Progenitor cell of endocrine pancreas (in vitro differentiated cells): ENCODE measurements around the gene INPP5D. TPM values are rescaled to one million over a fixed set of nuclear protein-coding genes. Genes with fewer than 3 reads are reported as not detected.

Experiments
- DNase-seq: peaks from one replicate; pipeline ENCODE4 v3.0.0; 2021; ENCODE audit warnings: low spot score; ENCODE audit not compliant: unreplicated experiment
- H3K27ac Mint-ChIP-seq: 2 replicates; pipeline ENCODE4 v1.8.0; 2021; ENCODE audit warnings: mild to moderate bottlenecking, moderate library complexity, mixed read lengths
- H3K27me3 Mint-ChIP-seq: 2 replicates; pipeline ENCODE4 v1.8.0; 2021; ENCODE audit warnings: mixed read lengths
- H3K36me3 Mint-ChIP-seq: 2 replicates; pipeline ENCODE4 v1.8.0; 2022; ENCODE audit warnings: mixed read lengths; ENCODE audit not compliant: insufficient read depth
- H3K4me1 Mint-ChIP-seq: 2 replicates; pipeline ENCODE4 v1.8.0; 2021; ENCODE audit warnings: low read depth, mixed read lengths
- H3K4me3 Mint-ChIP-seq: 2 replicates; pipeline ENCODE4 v1.8.0; 2021; ENCODE audit warnings: low read depth, mild to moderate bottlenecking, moderate library complexity, mixed read lengths
- H3K9me3 Mint-ChIP-seq: 2 replicates; pipeline ENCODE4 v1.8.0; 2021; ENCODE audit warnings: low read depth, mixed read lengths
- total RNA-seq: library from RNA; stranded (reverse); gene quantifications from 2 replicates; pipeline ENCODE4 v1.2.1, GENCODE V29; 2021
- TF ChIP-seq, protein P1 (sequence below): fragments of 200-600 bp; sonication (generic); IDR thresholded peaks from one replicate; pipeline ENCODE4 v1.5.0; 2021; ENCODE audit warnings: antibody characterized with exemption, mild to moderate bottlenecking; ENCODE audit not compliant: unreplicated experiment

The INPP5D gene
- total RNA-seq, 1 donor from 2014 or later = 5.3 TPM

DNA sequence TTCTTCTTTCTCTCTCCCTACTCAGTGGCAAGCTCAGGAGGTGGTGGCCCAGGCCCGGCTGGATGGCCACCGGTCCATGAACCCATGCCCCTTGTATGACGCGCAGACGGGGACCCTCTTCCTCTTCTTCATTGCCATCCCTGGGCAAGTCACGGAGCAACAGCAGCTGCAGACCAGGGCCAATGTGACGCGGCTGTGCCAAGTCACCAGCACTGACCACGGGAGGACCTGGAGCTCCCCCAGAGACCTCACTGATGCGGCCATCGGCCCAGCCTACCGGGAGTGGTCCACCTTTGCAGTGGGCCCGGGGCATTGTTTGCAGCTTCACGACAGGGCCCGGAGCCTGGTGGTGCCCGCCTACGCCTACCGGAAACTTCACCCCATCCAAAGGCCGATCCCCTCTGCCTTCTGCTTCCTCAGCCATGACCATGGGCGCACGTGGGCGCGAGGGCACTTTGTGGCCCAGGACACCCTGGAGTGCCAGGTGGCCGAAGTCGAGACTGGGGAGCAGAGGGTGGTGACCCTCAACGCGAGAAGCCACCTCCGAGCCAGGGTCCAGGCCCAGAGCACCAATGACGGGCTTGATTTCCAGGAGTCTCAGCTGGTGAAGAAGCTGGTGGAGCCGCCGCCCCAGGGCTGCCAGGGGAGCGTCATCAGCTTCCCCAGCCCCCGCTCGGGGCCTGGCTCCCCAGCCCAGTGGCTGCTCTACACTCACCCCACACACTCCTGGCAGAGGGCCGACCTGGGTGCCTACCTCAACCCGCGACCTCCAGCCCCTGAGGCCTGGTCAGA, 25.9 kb upstream of the INPP5D start:
- no peak for DNase-seq
- no peaks in the 10 kb centered on the region for H3K36me3 Mint-ChIP-seq
- no peak overlapping the region for H3K27ac Mint-ChIP-seq

DNA sequence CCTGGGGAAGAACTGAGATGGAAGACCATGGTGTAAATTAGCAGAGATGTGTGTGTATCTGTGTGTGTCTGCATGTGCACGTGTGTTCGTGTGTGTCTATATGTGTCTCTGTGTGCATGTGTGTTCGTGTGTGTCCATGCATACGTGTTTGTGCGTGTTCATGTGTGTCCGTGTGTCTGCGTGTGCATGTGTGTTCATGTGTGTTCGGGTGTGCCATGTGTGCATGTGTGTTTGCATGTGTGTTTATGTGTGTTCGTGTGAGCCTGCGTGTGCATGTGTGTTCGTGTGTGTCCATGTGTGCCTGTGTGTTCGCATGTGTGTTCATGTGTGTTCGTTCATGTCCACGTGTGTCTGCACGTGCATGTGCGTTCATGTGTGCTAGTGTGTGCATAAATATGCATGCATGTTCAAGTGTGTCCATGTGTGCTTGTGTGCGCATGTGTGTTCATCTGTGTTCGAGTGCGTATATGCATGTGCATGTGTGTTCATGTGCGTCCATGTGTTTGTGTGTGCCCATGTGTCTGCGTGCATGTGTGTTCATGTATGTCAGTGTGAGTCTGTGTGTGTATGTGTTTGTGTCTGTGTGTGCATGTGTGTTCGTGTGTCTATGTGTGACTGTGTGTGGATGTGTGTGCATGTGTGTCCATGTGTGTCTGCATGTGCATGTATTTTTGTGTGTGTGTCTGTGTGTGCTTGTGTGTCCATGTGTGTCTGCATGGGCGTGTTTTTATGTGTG, 24.5 kb upstream of the INPP5D start:
- no peak for DNase-seq
- no peaks in the 10 kb centered on the region for H3K4me1 Mint-ChIP-seq
- TF ChIP-seq, protein P1, sequence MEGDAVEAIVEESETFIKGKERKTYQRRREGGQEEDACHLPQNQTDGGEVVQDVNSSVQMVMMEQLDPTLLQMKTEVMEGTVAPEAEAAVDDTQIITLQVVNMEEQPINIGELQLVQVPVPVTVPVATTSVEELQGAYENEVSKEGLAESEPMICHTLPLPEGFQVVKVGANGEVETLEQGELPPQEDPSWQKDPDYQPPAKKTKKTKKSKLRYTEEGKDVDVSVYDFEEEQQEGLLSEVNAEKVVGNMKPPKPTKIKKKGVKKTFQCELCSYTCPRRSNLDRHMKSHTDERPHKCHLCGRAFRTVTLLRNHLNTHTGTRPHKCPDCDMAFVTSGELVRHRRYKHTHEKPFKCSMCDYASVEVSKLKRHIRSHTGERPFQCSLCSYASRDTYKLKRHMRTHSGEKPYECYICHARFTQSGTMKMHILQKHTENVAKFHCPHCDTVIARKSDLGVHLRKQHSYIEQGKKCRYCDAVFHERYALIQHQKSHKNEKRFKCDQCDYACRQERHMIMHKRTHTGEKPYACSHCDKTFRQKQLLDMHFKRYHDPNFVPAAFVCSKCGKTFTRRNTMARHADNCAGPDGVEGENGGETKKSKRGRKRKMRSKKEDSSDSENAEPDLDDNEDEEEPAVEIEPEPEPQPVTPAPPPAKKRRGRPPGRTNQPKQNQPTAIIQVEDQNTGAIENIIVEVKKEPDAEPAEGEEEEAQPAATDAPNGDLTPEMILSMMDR = no peak
- no peak overlapping the region for H3K27ac Mint-ChIP-seq
- H3K9me3 Mint-ChIP-seq = no peaks in the 10 kb centered on the region
- no peaks in the 10 kb centered on the region for H3K36me3 Mint-ChIP-seq
- H3K4me3 Mint-ChIP-seq = no peak overlapping the region
- no peaks in the 10 kb centered on the region for H3K27me3 Mint-ChIP-seq

More for the DNA sequence above, 25.9 kb upstream of the INPP5D start:
- Mint-ChIP-seq H3K4me3 (no peak overlapping the region), H3K9me3 (no peaks in the 10 kb centered on the region), H3K4me1 (no peaks in the 10 kb centered on the region), H3K27me3 (no peaks in the 10 kb centered on the region)
- TF ChIP-seq, protein P1 = no peak

DNA sequence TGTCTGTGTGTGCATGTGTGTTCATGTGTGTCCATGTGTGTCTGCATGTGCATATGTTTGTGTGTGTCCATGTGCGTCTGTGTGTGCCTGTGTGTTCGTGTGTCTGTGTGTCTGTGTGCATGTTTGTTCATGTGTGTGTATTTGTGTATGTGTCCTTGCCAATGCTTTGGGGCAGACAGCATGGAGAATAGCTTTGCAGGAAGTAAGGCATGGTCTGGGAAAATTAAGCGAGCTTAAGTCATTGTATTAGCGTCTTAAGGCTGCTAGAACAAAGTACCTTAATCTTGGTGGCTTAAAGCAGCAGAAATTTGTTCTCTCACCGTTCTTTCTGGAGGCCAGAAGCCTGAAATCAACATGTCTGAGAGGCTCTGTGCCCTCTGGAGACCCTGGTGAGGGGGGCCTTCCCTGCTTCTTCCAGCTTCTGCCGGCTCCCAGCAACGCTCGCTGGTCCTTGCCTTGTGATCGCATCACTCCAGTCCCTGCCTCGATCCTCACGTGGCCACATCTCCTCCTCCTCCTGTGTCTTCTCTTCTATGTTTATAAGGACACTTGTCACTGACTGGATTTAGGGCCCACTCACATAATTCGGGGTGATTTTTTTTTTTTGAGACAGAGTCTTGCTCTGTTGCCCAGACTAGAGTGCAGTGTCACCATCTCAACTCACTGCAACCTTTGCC, 23.8 kb upstream of the INPP5D start:
- Mint-ChIP-seq H3K4me3 (no peak overlapping the region), H3K9me3 (no peaks in the 10 kb centered on the region), H3K27me3 (no peaks in the 10 kb centered on the region), H3K27ac (no peak overlapping the region), H3K4me1 (no peaks in the 10 kb centered on the region), H3K36me3 (no peaks in the 10 kb centered on the region)
- TF ChIP-seq, protein P1 = no peak
- DNase-seq = no peak

DNA sequence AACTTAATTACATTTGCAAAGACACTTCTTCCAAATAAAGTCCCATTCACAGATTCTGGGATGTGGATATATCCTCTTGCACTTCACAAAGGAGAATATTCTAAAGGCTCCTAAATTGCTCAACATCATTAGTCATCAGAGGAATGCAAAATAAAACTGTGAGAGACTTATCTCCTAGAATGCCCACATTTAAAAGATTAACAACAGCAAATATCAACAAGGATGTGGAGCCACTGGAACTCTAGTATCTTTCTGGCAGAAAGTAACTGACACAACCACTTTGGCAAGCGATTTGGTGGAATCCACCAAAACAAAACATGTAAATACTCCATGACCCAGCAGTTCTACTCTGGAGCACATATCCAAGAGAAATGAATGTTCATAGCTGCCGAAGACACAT, 23.1 kb upstream of the INPP5D start:
- TF ChIP-seq, protein P1 = no peak
- Mint-ChIP-seq H3K4me3 (no peak overlapping the region), H3K27me3 (no peaks in the 10 kb centered on the region), H3K4me1 (no peaks in the 10 kb centered on the region), H3K36me3 (no peaks in the 10 kb centered on the region), H3K27ac (no peak overlapping the region), H3K9me3 (no peaks in the 10 kb centered on the region)
- DNase-seq = no peak

DNA sequence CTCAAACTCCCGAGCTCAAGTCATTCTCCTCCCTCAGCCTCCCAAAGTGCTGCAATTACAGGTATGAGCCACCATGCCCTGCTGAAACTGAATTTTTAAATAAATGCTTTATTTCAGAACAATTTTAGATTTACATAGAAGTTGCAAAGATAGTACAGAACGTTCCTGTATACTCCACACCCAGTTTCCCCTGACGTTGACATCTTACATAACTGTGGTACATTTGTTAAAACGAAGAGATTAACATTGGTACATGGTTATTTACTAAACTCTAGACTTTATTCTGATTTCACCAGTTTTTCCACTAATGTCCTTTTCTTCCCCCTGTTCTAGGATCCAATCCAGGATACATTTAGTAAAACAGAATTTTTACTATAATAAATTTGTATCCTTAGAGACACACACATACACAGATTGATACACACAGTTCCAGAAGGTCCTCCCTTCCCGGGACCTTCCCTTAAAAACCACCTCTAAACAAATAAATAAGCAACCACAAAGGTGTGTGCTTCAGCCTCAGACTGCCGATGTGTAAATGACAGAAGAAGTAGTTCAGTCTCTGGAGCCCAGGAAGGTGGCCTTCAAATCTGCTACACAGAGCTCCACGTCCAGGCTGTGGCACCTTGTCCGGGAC, 20.8 kb upstream of the INPP5D start:
- TF ChIP-seq, protein P1 = no peak
- H3K27ac Mint-ChIP-seq = no peak overlapping the region
- DNase-seq = no peak
- H3K4me1 Mint-ChIP-seq = no peaks in the 10 kb centered on the region
- H3K27me3 Mint-ChIP-seq = peaks cover 7% of the 10 kb centered on the region
- no peak overlapping the region for H3K4me3 Mint-ChIP-seq
- H3K9me3 Mint-ChIP-seq = no peaks in the 10 kb centered on the region
- H3K36me3 Mint-ChIP-seq = no peaks in the 10 kb centered on the region
